ENCODE data around the gene PINLYP. TPM values are rescaled to one million over a fixed set of nuclear protein-coding genes. Genes with fewer than 3 reads are reported as not detected.

Gene PINLYP
- total and polyA plus RNA-seq, 2 of the 13 experiments (the other 11 are each of a cell fraction or from before 2014, with no cell fraction given): 0.21 to 0.24 TPM

- TF ChIP-seq ASH2L (IDR thresholded peaks at IDR 0.05; ENCODE audit: insufficient read length, low read depth, low read length) (no peak), TRAFD1 (CRISPR knock-in tag; IDR thresholded peaks at IDR 0.05; ENCODE audit: borderline replicate concordance) (peak; percentile 22; the same call in 1 of the 2 replicates), ZMYM4 (CRISPR knock-in tag; IDR thresholded peaks at IDR 0.05) (peak; percentile 38; the same call in 1 of the 2 replicates), ZNF605 (CRISPR knock-in tag; IDR thresholded peaks at IDR 0.05) (peak; percentile 77; the same call in 1 of the 2 replicates), ZNF550 (CRISPR knock-in tag; IDR thresholded peaks at IDR 0.05; ENCODE audit: borderline replicate concordance) (no peak), MBNL3 (CRISPR knock-in tag; conservative IDR thresholded peaks at IDR 0.05) (no peak), SRSF4 (IDR thresholded peaks at IDR 0.05; ENCODE audit: low read depth, low read length, poor library complexity, severe bottlenecking) (no peak), ELF1 (CRISPR knock-in tag; IDR thresholded peaks at IDR 0.05) (peak; percentile 14; the same call in 1 of the 2 replicates), SALL2 (CRISPR knock-in tag; IDR thresholded peaks at IDR 0.05) (no peak), DPF2 (CRISPR knock-in tag; IDR thresholded peaks at IDR 0.05; ENCODE audit: borderline replicate concordance, low read depth) (no peak), KDM5B (CRISPR knock-in tag; IDR thresholded peaks at IDR 0.05; ENCODE audit: borderline replicate concordance) (no peak), PCBP2 (optimal IDR thresholded peaks at IDR 0.05; ENCODE audit: low read depth, low read length, poor library complexity, severe bottlenecking) (no peak), FOXA1 (IDR thresholded peaks at IDR 0.05) (no peak), FOXA1 (CRISPR knock-in tag; IDR thresholded peaks at IDR 0.05) (peak; percentile 52), HCFC1 (IDR thresholded peaks at IDR 0.05; ENCODE audit: low read depth, low read length) (no peak), KDM2A (CRISPR knock-in tag; IDR thresholded peaks at IDR 0.05; ENCODE audit: borderline replicate concordance, low read depth) (0 out of 2 replicates have a peak, but pooled peaks have one; percentile 10), ZSCAN20 (CRISPR knock-in tag; IDR thresholded peaks at IDR 0.05; ENCODE audit: borderline replicate concordance) (no peak), ZBTB2 (CRISPR knock-in tag; IDR thresholded peaks at IDR 0.05; ENCODE audit: low read depth) (no peak), ZNF256 (CRISPR knock-in tag; conservative IDR thresholded peaks at IDR 0.05) (0 out of 2 replicates have a peak, but pooled peaks have one; percentile 23), ZNF572 (CRISPR knock-in tag; IDR thresholded peaks at IDR 0.05) (0 out of 2 replicates have a peak, but pooled peaks have one; percentile 77), ZFP36L1 (CRISPR knock-in tag; IDR thresholded peaks at IDR 0.05) (0 out of 2 replicates have a peak, but pooled peaks have one; percentile 38), ZNF629 (CRISPR knock-in tag; conservative IDR thresholded peaks at IDR 0.05) (no peak), SNRNP70 (IDR thresholded peaks at IDR 0.05; ENCODE audit: low read depth, low read length) (no peak), CREM (IDR thresholded peaks at IDR 0.05) (peak; percentile 58; the same call in 1 of the 2 replicates), CREM (CRISPR knock-in tag; IDR thresholded peaks at IDR 0.05) (no peak)
- TF ChIP-seq, protein P1, sequence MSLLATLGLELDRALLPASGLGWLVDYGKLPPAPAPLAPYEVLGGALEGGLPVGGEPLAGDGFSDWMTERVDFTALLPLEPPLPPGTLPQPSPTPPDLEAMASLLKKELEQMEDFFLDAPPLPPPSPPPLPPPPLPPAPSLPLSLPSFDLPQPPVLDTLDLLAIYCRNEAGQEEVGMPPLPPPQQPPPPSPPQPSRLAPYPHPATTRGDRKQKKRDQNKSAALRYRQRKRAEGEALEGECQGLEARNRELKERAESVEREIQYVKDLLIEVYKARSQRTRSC (CRISPR knock-in tag; IDR thresholded peaks at IDR 0.05; ENCODE audit: low read depth): no peak
- TF ChIP-seq, protein P2, sequence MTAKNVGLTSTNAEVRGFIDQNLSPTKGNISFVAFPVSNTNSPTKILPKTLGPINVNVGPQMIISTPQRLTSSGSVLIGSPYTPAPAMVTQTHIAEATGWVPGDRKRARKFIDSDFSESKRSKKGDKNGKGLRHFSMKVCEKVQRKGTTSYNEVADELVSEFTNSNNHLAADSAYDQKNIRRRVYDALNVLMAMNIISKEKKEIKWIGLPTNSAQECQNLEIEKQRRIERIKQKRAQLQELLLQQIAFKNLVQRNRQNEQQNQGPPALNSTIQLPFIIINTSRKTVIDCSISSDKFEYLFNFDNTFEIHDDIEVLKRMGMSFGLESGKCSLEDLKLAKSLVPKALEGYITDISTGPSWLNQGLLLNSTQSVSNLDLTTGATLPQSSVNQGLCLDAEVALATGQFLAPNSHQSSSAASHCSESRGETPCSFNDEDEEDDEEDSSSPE (CRISPR knock-in tag; IDR thresholded peaks at IDR 0.05): no peak
Measured at GRCh38 chr19:43618921-43619261, 43.3 kb downstream of the PINLYP start (continued).

All from HepG2 (cell line).